Stomach (tissue), 4 donors: Measurements from ENCODE around the gene FAM193A.

Experiments used
- CTCF ChIP-seq, 7 experiments: fragments of 450-650 bp in 4 of 7; fragments of 200-600 bp in 3 of 7; sonication (generic) in 3 of 7; IDR thresholded peaks; one replicate each; pipeline ENCODE4 v1.5.1; 2016 to 2019; ENCODE audit warnings: antibody characterized with exemption in 7 of 7, control low read depth in 2 of 7, mild to moderate bottlenecking in 1 of 7
- EP300 ChIP-seq: sonication (generic); formaldehyde crosslinking; IDR thresholded peaks from one replicate; pipeline ENCODE4 v1.6.1; 2017; ENCODE audit warnings: antibody characterized with exemption
- POLR2A ChIP-seq, 4 donors: fragments of 450-650 bp; IDR thresholded peaks; one replicate each; pipeline ENCODE4 v1.6.1; 2016; ENCODE audit warnings: antibody characterized with exemption in 4 of 4, control low read depth in 2 of 4, mild to moderate bottlenecking in 1 of 4, moderate library complexity in 1 of 4
- POLR2AphosphoS5 ChIP-seq, 3 donors: sonication (generic); formaldehyde crosslinking; IDR thresholded peaks; one replicate each; pipeline ENCODE4 v1.6.1; 2016; ENCODE audit warnings: antibody characterized with exemption in 3 of 3

GRCh38 chr4:2526559-2526958 lies 9.9 kb upstream of the FAM193A start:
- TF ChIP-seq CTCF (IDR thresholded peaks at IDR 0.05) (no peak), POLR2A (IDR thresholded peaks at IDR 0.05) (no peak), POLR2AphosphoS5 (IDR thresholded peaks at IDR 0.05) (no peak), EP300 (no peak)
